ENCODE results near the gene IGF2BP2.
"Not testable (repeated sequence)": the region's sequence is repeated elsewhere in the genome, so short reads cannot be mapped to it uniquely, and the experiment has no call there.

Gene IGF2BP2

GRCh38 chr3:185807445-185808068, 17.3 kb downstream of the IGF2BP2 start:
- no peak for DNase-seq (ENCODE audit: low read depth in 2 of 2)

DNA sequence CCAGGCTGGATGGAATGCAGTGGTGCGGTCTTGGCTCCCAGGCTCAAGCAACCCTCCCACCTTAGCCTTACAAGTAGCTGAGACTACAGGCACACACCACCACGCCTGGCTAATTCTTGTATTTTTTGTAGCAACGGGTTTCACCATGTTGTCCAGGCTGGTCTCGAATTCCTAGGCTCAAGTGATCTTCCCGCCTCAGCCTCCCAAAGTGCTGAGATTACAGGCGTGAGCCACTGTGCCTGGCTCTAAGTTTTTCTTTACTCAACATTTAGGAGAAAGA, 26.1 kb downstream of the IGF2BP2 start:
- DNase-seq (ENCODE audit: low read depth in 2 of 2), result not testable (repeated sequence)

GRCh38 chr3:185797993-185798830, 26.6 kb downstream of the IGF2BP2 start:
- DNase-seq (ENCODE audit: low read depth in 2 of 2), result no peak

DNA sequence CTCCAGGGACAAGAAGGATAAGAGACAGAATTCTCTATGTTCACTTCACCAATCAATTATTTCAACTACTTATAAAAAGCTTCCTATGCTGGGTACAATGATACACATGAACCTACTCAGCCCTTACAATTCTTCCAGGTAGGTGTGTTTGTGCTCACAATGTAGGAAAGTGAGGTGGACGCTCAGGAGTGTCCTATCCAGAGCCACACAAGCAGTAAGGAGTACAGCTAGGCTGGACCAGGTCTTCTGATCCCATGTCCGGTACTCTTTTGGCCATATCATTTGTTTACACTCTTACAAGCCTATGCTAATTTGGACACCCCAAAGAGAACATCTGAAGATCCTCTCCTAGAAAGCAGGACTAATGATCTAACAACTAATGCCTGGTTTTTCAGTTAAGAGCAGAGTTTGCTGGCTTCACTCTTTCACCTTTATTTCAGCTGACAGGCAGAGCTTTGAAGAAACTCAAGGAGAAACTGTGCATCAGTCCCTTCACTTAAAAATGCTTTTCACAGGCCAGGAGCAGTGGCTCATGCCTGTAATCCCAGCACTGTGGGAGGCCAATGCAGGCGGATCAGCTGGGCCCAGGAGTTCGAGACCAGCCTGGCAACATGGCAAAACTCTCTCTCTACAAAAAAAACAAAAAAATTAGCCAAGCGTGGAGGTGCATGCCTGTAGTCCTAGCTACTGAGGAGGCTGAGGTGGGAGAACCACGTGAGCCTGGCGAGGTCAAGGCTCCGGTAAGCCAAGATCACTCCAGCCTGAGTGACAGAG, 27.5 kb downstream of the IGF2BP2 start:
- no peak for DNase-seq (ENCODE audit: low read depth in 2 of 2)

GRCh38 chr3:185796431-185797107, 28.3 kb downstream of the IGF2BP2 start:
- no peak for DNase-seq (ENCODE audit: low read depth in 2 of 2)

- DNase-seq (ENCODE audit: low read depth in 2 of 2), result no peak
Measured at GRCh38 chr3:185793381-185793780, 31.5 kb downstream of the IGF2BP2 start.

DNA sequence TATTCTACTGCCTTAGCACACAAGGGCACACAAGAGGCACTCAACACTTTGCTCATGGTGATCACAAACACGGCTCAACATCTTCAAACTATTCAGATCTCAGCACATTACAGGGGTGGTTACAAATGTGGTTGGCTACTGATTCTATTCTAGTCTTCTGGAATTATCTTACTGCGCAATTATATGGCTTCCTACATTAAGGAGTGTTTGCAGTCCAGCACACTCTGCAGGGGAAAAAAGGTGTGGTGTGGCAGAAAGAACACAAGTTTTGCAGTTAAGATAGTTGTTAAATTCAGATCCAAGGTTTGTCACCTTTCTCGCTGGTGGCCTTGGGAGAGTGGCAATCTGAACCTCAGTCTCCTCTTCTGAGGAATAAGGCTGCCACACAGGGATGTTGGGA, 31.9 kb downstream of the IGF2BP2 start:
- no peak for DNase-seq (ENCODE audit: low read depth in 2 of 2)

GRCh38 chr3:185789891-185790830, 34.7 kb downstream of the IGF2BP2 start:
- no peak for DNase-seq (ENCODE audit: low read depth in 2 of 2)

DNA sequence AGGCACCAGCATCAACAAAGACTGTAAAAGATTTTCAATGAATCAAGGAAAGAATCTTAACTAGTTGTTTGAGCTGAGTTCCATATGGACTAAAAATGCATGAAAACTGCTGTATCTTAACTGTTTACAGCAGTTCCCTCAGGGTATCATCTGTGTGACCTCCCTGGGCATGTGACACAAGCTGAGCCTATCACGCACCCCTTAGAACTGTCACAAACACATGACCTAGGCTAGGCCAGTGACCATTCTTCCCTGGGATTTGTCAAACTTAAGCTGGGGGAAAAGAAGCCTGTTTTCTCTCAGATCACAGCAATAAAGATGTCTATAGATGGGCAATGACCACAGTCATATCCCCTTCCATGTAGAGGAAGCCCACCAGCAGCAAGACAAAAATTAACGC, 35.7 kb downstream of the IGF2BP2 start:
- DNase-seq (ENCODE audit: low read depth in 2 of 2), result no peak

DNA sequence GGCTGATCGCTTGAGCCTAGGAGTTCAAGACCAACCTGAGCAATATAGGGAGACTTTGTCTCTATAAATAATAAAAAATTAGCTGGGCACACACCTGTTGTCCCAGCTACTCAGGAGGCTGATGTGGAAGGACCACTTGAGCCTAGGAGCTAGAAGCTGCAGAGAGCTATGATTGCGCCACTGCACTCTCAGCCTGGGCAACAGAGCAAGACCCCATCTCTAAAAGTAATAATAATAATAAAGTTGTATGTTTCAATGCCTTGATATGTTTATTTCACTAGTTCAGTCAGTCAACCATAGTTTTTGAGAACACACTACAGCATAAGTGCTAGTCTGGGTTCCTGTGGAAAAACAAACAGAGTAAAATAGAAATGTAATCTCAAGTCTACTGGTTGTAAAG, 36.5 kb downstream of the IGF2BP2 start:
- no peak for DNase-seq (ENCODE audit: low read depth in 2 of 2)

GRCh38 chr3:185786956-185787877, 37.6 kb downstream of the IGF2BP2 start:
- no peak for DNase-seq (ENCODE audit: low read depth in 2 of 2)

GRCh38 chr3:185786258-185786657, 38.6 kb downstream of the IGF2BP2 start:
- DNase-seq (ENCODE audit: low read depth in 2 of 2), result not testable (repeated sequence)

DNA sequence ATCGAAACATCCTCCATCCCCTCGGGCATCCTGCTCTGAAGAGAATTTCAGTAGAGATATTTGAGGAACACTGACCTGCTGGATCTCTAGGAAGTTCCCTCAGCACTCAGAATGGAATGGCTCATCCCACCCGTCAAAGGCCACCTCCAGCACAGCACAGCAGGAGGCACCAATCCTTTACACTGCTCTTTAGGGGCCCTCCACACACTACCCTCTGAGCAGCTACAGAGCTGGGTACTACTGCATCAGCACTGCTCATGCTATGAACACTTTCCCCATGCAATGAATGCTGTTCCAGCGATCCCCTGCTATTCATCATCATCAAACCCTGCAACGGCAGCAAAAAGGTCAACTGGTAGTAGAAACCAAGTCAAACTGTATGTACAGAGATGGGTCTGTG, 40.5 kb downstream of the IGF2BP2 start:
- DNase-seq (ENCODE audit: low read depth in 2 of 2), result no peak

DNA sequence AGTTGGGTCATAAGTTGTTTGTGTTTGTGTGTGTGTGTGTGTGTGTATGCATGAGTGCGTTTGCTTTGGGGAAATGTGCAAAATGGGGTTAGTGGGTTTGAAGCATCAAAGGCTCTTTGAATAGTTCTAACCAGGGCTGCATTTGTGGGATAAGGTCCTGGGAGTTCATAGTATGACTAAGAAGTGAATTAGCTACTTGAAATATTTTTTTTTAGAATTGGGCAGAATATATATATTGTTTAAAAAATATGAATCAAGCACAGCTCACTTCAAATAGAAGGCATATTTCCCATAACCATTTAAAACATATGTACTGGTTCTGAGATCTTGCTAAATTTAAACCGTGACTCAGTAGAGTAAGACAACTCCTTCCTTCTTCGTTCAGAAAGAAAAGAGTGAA, 43.1 kb downstream of the IGF2BP2 start:
- no peak for DNase-seq (ENCODE audit: low read depth in 2 of 2)

GRCh38 chr3:185779461-185779860, 45.4 kb downstream of the IGF2BP2 start:
- DNase-seq (ENCODE audit: low read depth in 2 of 2), result no peak

DNA sequence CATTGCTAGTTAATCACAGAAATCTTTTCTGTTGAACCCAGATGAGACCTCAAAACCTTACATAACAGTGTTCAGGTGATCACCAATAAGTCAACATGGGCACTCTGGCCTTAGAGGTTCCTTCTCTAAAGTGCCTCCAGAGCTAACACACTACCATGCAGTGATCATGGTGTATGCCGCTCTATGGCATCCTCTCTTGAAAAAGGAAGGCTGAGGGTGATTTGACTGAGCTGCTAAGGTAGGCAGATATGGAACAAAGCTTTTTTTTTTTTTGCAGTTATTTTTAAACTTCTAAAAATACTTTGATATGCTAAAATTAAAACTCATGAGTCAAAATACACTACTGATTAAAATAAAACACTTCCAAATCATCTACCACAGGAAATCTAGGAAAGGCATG, 46.0 kb downstream of the IGF2BP2 start:
- DNase-seq (ENCODE audit: low read depth in 2 of 2), result no peak

- no peak for DNase-seq (ENCODE audit: low read depth in 2 of 2)
Measured at GRCh38 chr3:185778094-185778493, 46.7 kb downstream of the IGF2BP2 start.

- DNase-seq (ENCODE audit: low read depth in 2 of 2), result no peak
Measured at GRCh38 chr3:185770109-185770508, 54.7 kb downstream of the IGF2BP2 start.

DNA sequence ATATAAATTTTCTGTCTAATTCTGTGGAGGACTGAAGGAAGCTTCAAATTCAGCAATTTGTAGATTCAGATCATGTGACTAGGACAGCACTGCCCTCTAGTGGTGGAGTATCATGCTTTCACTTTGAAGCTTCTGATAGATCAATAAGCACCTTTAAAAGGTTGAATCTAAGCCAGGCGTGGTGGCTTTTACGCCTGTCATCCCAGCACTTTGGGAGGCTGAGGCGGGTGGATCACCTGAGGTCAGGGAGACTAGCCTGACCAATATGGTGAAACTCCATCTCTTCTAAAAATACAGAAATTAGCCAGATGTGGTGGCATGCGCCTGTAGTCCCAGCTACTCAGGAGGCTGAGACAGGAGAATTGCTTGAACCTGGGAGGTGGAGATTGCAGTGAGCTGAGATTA, 56.3 kb downstream of the IGF2BP2 start:
- DNase-seq (ENCODE audit: low read depth in 2 of 2), result peak; percentile 7 to 13

Measured in stimulated activated CD8-positive, alpha-beta memory T cell treated with anti-CD3 and anti-CD28 coated beads, Interleukin-2, amount 100 ng/mL, for 48 hours (primary cell).